Keratinocyte (primary cell): Measurements from ENCODE around the gene RNF123.

Experiments used
- CTCF ChIP-seq, 3 experiments: IDR thresholded peaks in 1 of 3; conservative IDR thresholded peaks in 1 of 3; optimal IDR thresholded peaks in 1 of 3; 2 replicates in 2 of 3; 3 replicates in 1 of 3; pipeline versions ENCODE3 to v1.5.1; 2011; ENCODE audit warnings: low read length in 3 of 3, mild to moderate bottlenecking in 3 of 3, moderate library complexity in 2 of 3, control low read depth in 1 of 3, inconsistent platforms in 1 of 3; ENCODE audit not compliant: insufficient read depth in 2 of 3; ENCODE audit errors: extremely low read depth in 1 of 3
- EZH2 ChIP-seq: IDR thresholded peaks from one replicate; pipeline ENCODE4 v1.6.1; 2012; ENCODE audit warnings: inconsistent platforms, mild to moderate bottlenecking, low read length, moderate library complexity

GRCh38 chr3:49717959-49718857, 28.9 kb downstream of the RNF123 start:
- TF ChIP-seq CTCF (optimal IDR thresholded peaks at IDR 0.05 in 1 of 3, IDR thresholded peaks at IDR 0.05 in 1 of 3, conservative IDR thresholded peaks at IDR 0.05 in 1 of 3; ENCODE audit: extremely low read depth in 1 of 3, insufficient read depth in 2 of 3, low read length in 3 of 3) (no peak), EZH2 (no peak)
